Naive B cell (primary cell): Measurements from ENCODE around the gene FERMT3. TPM values are rescaled to one million over a fixed set of nuclear protein-coding genes. Genes with fewer than 3 reads are reported as not detected.
A peak's percentile ranks its signal among the peaks of the same experiment; 100 is the strongest.

Experiments
- ATAC-seq, 2 donors: fragments of 150-1000 bp; cut with Tn5 transposase; 2 replicates each; pipeline ENCODE4 v1.10.0; 2021; ENCODE audit warnings: low read depth in 2 of 2, mild to moderate bottlenecking in 2 of 2, moderate library complexity in 2 of 2
- DNase-seq: peaks from one replicate; pipeline ENCODE4 v3.0.0; 2022
- H3K27ac Mint-ChIP-seq, 6 donors: one replicate each; pipeline ENCODE4 v1.8.0; 2020 to 2022; ENCODE audit warnings: mild to moderate bottlenecking in 6 of 6, mixed read lengths in 6 of 6, moderate library complexity in 5 of 6, inconsistent platforms in 2 of 6
- H3K27me3 Mint-ChIP-seq, 3 donors: one replicate each; pipeline ENCODE4 v1.8.0; 2021 to 2022; ENCODE audit warnings: mixed read lengths in 3 of 3, mild to moderate bottlenecking in 1 of 3
- H3K36me3 Mint-ChIP-seq, 2 donors: one replicate each; pipeline ENCODE4 v1.8.0; 2020 to 2022; ENCODE audit warnings: mixed read lengths in 2 of 2, inconsistent platforms in 1 of 2, mild to moderate bottlenecking in 1 of 2
- H3K4me1 Mint-ChIP-seq, 3 donors: one replicate each; pipeline ENCODE4 v1.8.0; 2020 to 2022; ENCODE audit warnings: mixed read lengths in 3 of 3, inconsistent platforms in 1 of 3, mild to moderate bottlenecking in 1 of 3, moderate library complexity in 1 of 3
- H3K4me3 Mint-ChIP-seq, 8 donors: one replicate each; pipeline ENCODE4 v1.8.0; 2020 to 2022; ENCODE audit warnings: mild to moderate bottlenecking in 8 of 8, mixed read lengths in 8 of 8, moderate library complexity in 8 of 8, inconsistent platforms in 2 of 8
- H3K9me3 Mint-ChIP-seq, 7 donors: one replicate each; pipeline ENCODE4 v1.8.0; 2020 to 2022; ENCODE audit warnings: mixed read lengths in 7 of 7, mild to moderate bottlenecking in 5 of 7, inconsistent platforms in 2 of 7, moderate library complexity in 1 of 7
- polyA plus RNA-seq, 6 donors: library from polyadenylated mRNA; unstranded; fragments of 300-500 nt; fragmentation: Illumina TruSeq; gene quantifications; one replicate each; pipeline ENCODE4 v1.2.3, GENCODE V29; 2021; ENCODE audit warnings: low read depth in 6 of 6

FERMT3 gene
- polyA plus RNA-seq, 6 donors from 2014 or later: 98.6 to 148 (median 118) TPM

GRCh38 chr11:64253043-64253442 is 46.5 kb downstream of the FERMT3 start:
- no peak overlapping the region for H3K27ac Mint-ChIP-seq
- H3K4me1 Mint-ChIP-seq: peaks cover 17 to 25% (median 21%) of the 10 kb centered on the region in 3 donors
- H3K4me3 Mint-ChIP-seq: peak overlapping the region; percentile 6 to 90 (median 54)
- ATAC-seq: no peak
- H3K9me3 Mint-ChIP-seq: no peaks in the 10 kb centered on the region
- no peaks in the 10 kb centered on the region for H3K27me3 Mint-ChIP-seq
- no peaks in the 10 kb centered on the region for H3K36me3 Mint-ChIP-seq
- DNase-seq: no peak

GRCh38 chr11:64253481-64253880 is 47.0 kb downstream of the FERMT3 start:
- H3K27me3 Mint-ChIP-seq: no peaks in the 10 kb centered on the region
- no peaks in the 10 kb centered on the region for H3K36me3 Mint-ChIP-seq
- H3K4me1 Mint-ChIP-seq: peaks cover 14 to 21% (median 19%) of the 10 kb centered on the region in 3 donors
- no peak overlapping the region for H3K27ac Mint-ChIP-seq
- DNase-seq: no peak
- peak overlapping the region in 4 of 8 donors; percentile 20 to 79 (median 42) for H3K4me3 Mint-ChIP-seq
- ATAC-seq: no peak
- H3K9me3 Mint-ChIP-seq: no peaks in the 10 kb centered on the region

GRCh38 chr11:64254326-64254725 is 47.8 kb downstream of the FERMT3 start:
- Mint-ChIP-seq H3K27me3 (no peaks in the 10 kb centered on the region), H3K9me3 (no peaks in the 10 kb centered on the region), H3K27ac (no peak overlapping the region), H3K36me3 (peaks cover 0 to 1% of the 10 kb centered on the region in 2 donors), H3K4me3 (peak overlapping the region in 1 of 8 donors; percentile 79), H3K4me1 (peaks cover 14 to 19% (median 18%) of the 10 kb centered on the region in 3 donors)
- DNase-seq: no peak
- ATAC-seq: no peak

GRCh38 chr11:64255135-64256128 is 48.9 kb downstream of the FERMT3 start:
- Mint-ChIP-seq H3K4me1 (peaks cover 14 to 16% (median 14%) of the 10 kb centered on the region in 3 donors), H3K36me3 (peaks cover 0 to 7% of the 10 kb centered on the region in 2 donors), H3K27me3 (no peaks in the 10 kb centered on the region), H3K4me3 (peak overlapping the region in 1 of 8 donors; percentile 34), H3K27ac (no peak overlapping the region), H3K9me3 (no peaks in the 10 kb centered on the region)
- DNase-seq: no peak
- no peak for ATAC-seq

GRCh38 chr11:64256300-64256699 is 49.8 kb downstream of the FERMT3 start:
- no peak for DNase-seq
- Mint-ChIP-seq H3K27me3 (no peaks in the 10 kb centered on the region), H3K27ac (no peak overlapping the region), H3K4me3 (no peak overlapping the region), H3K9me3 (no peaks in the 10 kb centered on the region), H3K4me1 (peaks cover 9 to 16% (median 10%) of the 10 kb centered on the region in 3 donors), H3K36me3 (peaks cover 0 to 7% of the 10 kb centered on the region in 2 donors)
- no peak for ATAC-seq

- no peak overlapping the region for H3K4me3 Mint-ChIP-seq
- ATAC-seq (no peak), DNase-seq (no peak)
- peak overlapping the region in 1 of 6 donors; percentile 7 for H3K27ac Mint-ChIP-seq
- H3K9me3 Mint-ChIP-seq: no peaks in the 10 kb centered on the region
- peaks cover 0 to 7% of the 10 kb centered on the region in 2 donors for H3K36me3 Mint-ChIP-seq
- no peaks in the 10 kb centered on the region for H3K27me3 Mint-ChIP-seq
- peaks cover 0 to 6% (median under 1%) of the 10 kb centered on the region in 3 donors for H3K4me1 Mint-ChIP-seq
These were observed 51.8 kb downstream of the FERMT3 start for GRCh38 chr11:64258356-64258755.

GRCh38 chr11:64258946-64259532 is 52.5 kb downstream of the FERMT3 start:
- no peak overlapping the region for H3K27ac Mint-ChIP-seq
- no peaks in the 10 kb centered on the region for H3K27me3 Mint-ChIP-seq
- no peak overlapping the region for H3K4me3 Mint-ChIP-seq
- DNase-seq (no peak), ATAC-seq (no peak)
- H3K4me1 Mint-ChIP-seq: peaks cover 0 to 6% (median 0%) of the 10 kb centered on the region in 3 donors
- H3K36me3 Mint-ChIP-seq: peaks cover 0 to 7% of the 10 kb centered on the region in 2 donors
- H3K9me3 Mint-ChIP-seq: no peaks in the 10 kb centered on the region

- Mint-ChIP-seq H3K27me3 (no peaks in the 10 kb centered on the region), H3K36me3 (peaks cover 0 to 7% of the 10 kb centered on the region in 2 donors), H3K4me3 (no peak overlapping the region), H3K4me1 (peaks cover 0 to 6% (median 0%) of the 10 kb centered on the region in 3 donors), H3K9me3 (no peaks in the 10 kb centered on the region), H3K27ac (no peak overlapping the region)
- DNase-seq: no peak
- no peak for ATAC-seq
These were observed 53.1 kb downstream of the FERMT3 start for GRCh38 chr11:64259533-64260067.

- Mint-ChIP-seq H3K4me1 (peaks cover 0 to 6% (median 2%) of the 10 kb centered on the region in 3 donors), H3K27ac (no peak overlapping the region), H3K4me3 (no peak overlapping the region), H3K27me3 (no peaks in the 10 kb centered on the region), H3K36me3 (peaks cover 0 to 7% of the 10 kb centered on the region in 2 donors), H3K9me3 (no peaks in the 10 kb centered on the region)
- DNase-seq (no peak), ATAC-seq (no peak)
These were observed 53.7 kb downstream of the FERMT3 start for GRCh38 chr11:64260147-64260708.

GRCh38 chr11:64261556-64262080 is 55.1 kb downstream of the FERMT3 start:
- Mint-ChIP-seq H3K27ac (no peak overlapping the region), H3K36me3 (peaks cover 0 to 7% of the 10 kb centered on the region in 2 donors), H3K27me3 (no peaks in the 10 kb centered on the region), H3K4me3 (peak overlapping the region in 1 of 8 donors; percentile 33), H3K4me1 (peaks cover 0 to 6% (median 5%) of the 10 kb centered on the region in 3 donors), H3K9me3 (no peaks in the 10 kb centered on the region)
- no peak for DNase-seq
- ATAC-seq: no peak

GRCh38 chr11:64262271-64263002 is 55.9 kb downstream of the FERMT3 start:
- DNase-seq (no peak), ATAC-seq (no peak)
- Mint-ChIP-seq H3K9me3 (no peaks in the 10 kb centered on the region), H3K27ac (no peak overlapping the region), H3K4me3 (peak overlapping the region in 1 of 8 donors; percentile 33), H3K36me3 (peaks cover 0 to 7% of the 10 kb centered on the region in 2 donors), H3K4me1 (peaks cover 0 to 6% (median 5%) of the 10 kb centered on the region in 3 donors), H3K27me3 (no peaks in the 10 kb centered on the region)

- H3K9me3 Mint-ChIP-seq: no peaks in the 10 kb centered on the region
- H3K27ac Mint-ChIP-seq: peak overlapping the region in 1 of 6 donors; percentile 41
- no peaks in the 10 kb centered on the region for H3K27me3 Mint-ChIP-seq
- peaks cover 0 to 7% of the 10 kb centered on the region in 2 donors for H3K36me3 Mint-ChIP-seq
- H3K4me3 Mint-ChIP-seq: no peak overlapping the region
- ATAC-seq (no peak), DNase-seq (no peak)
- H3K4me1 Mint-ChIP-seq: peaks cover 6 to 12% (median 7%) of the 10 kb centered on the region in 3 donors
These were observed 56.8 kb downstream of the FERMT3 start for GRCh38 chr11:64263021-64263946.
